ENCODE results near the gene GNG13.
"Not testable (repeated sequence)": the region's sequence is repeated elsewhere in the genome, so short reads cannot be mapped to it uniquely, and the experiment has no call there.

GNG13 gene

GRCh38 chr16:776298-776697, 24.2 kb downstream of the GNG13 start:
- not testable (repeated sequence) for H3K9ac ChIP-seq (ENCODE audit: low read length); H4K8ac ChIP-seq (ENCODE audit: low read depth, low read length); H2AFZ ChIP-seq (ENCODE audit: insufficient read depth, low read length, poor library complexity); H3K4me3 ChIP-seq (ENCODE audit: low read depth, low read length); H3K14ac ChIP-seq (ENCODE audit: low read length); H4K91ac ChIP-seq (ENCODE audit: low read depth, low read length); H3K9me3 ChIP-seq (ENCODE audit: insufficient read depth, low read depth, low read length); H4K12ac ChIP-seq (ENCODE audit: low read depth, low read length); H3K79me1 ChIP-seq (ENCODE audit: low read length); H2BK120ac ChIP-seq (ENCODE audit: insufficient read depth, low read length, poor library complexity); H3K79me2 ChIP-seq (ENCODE audit: control insufficient read depth, insufficient read depth, low read length, poor library complexity); H2BK12ac ChIP-seq (ENCODE audit: low read length); H3K27me3 ChIP-seq (ENCODE audit: insufficient read depth, low read length); H3K4me1 ChIP-seq (ENCODE audit: control insufficient read depth in 1 of 2, insufficient read depth in 2 of 2, low read length in 2 of 2); DNase-seq; H3K18ac ChIP-seq (ENCODE audit: low read length); H2BK5ac ChIP-seq (ENCODE audit: low read depth, low read length, poor library complexity); H3K4me2 ChIP-seq (ENCODE audit: low read length); H3K23ac ChIP-seq (ENCODE audit: low read length); H3K4ac ChIP-seq (ENCODE audit: low read depth, low read length); H3K27ac ChIP-seq (ENCODE audit: low read depth, low read length); H3K36me3 ChIP-seq (ENCODE audit: control insufficient read depth in 1 of 2, insufficient read depth in 2 of 2, low read length in 2 of 2); H2AK5ac ChIP-seq (ENCODE audit: low read length)
- no CpG with 5 or more reads among the region's 10 CpGs for WGBS (ENCODE audit: extremely low coverage, insufficient coverage, insufficient read length)

DNA sequence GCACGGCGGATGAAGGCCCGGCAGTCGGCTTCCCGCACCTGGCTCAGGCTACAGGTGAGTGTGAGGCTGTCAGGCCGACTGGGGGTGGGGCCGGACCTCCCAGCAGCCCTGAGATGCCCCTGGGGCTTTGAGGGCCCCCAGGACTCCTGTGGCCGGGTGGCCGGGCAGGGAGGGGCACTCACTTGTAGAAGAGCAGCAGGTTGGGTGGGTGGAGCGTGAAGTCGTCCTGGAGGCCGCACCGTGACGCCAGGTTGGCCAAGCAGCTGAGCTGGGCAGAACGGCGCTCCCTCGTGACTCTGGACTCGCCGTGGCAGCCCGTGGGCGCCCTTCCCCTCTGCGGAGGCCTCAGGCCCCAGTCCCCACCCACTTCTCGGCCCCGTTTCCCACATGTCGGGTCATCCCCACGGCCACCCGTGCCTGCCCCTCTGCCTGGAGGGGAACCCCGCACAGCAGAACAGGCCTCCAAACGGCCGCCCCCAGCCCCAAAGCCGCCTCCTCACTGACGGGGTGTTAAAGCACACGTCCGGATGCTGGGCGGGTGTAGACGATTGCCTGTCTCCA, 25.2 kb downstream of the GNG13 start:
- no peaks in the 10 kb centered on the region for H3K27me3 ChIP-seq (ENCODE audit: insufficient read depth, low read length)
- no peak overlapping the region for H2AFZ ChIP-seq (ENCODE audit: insufficient read depth, low read length, poor library complexity)
- no peak overlapping the region for H3K27ac ChIP-seq (ENCODE audit: low read depth, low read length)
- H3K4ac ChIP-seq (ENCODE audit: low read depth, low read length) = no peak overlapping the region
- H3K14ac ChIP-seq (ENCODE audit: low read length) = no peak overlapping the region
- no peak overlapping the region for H2AK5ac ChIP-seq (ENCODE audit: low read length)
- H3K23ac ChIP-seq (ENCODE audit: low read length) = no peak overlapping the region
- H3K79me2 ChIP-seq (ENCODE audit: control insufficient read depth, insufficient read depth, low read length, poor library complexity) = no peaks in the 10 kb centered on the region
- no peak overlapping the region for H3K4me3 ChIP-seq (ENCODE audit: low read depth, low read length)
- no peaks in the 10 kb centered on the region for H3K9me3 ChIP-seq (ENCODE audit: insufficient read depth, low read depth, low read length)
- no peak for DNase-seq
- no peak overlapping the region for H3K18ac ChIP-seq (ENCODE audit: low read length)
- no peaks in the 10 kb centered on the region for H3K79me1 ChIP-seq (ENCODE audit: low read length)
- no peak overlapping the region for H3K9ac ChIP-seq (ENCODE audit: low read length)
- H3K36me3 ChIP-seq (ENCODE audit: control insufficient read depth in 1 of 2, insufficient read depth in 2 of 2, low read length in 2 of 2) = no peaks in the 10 kb centered on the region
- no peak overlapping the region for H2BK120ac ChIP-seq (ENCODE audit: insufficient read depth, low read length, poor library complexity)
- H4K12ac ChIP-seq (ENCODE audit: low read depth, low read length) = no peak overlapping the region
- peaks cover 5% of the 10 kb centered on the region in 2 experiments for H3K4me1 ChIP-seq (ENCODE audit: control insufficient read depth in 1 of 2, insufficient read depth in 2 of 2, low read length in 2 of 2)
- no peak overlapping the region for H4K91ac ChIP-seq (ENCODE audit: low read depth, low read length)
- H3K4me2 ChIP-seq (ENCODE audit: low read length) = no peak overlapping the region
- no peak overlapping the region for H2BK12ac ChIP-seq (ENCODE audit: low read length)
- WGBS (ENCODE audit: extremely low coverage, insufficient coverage, insufficient read length) = no CpG with 5 or more reads among the region's 36 CpGs
- H4K8ac ChIP-seq (ENCODE audit: low read depth, low read length) = no peak overlapping the region
- no peak overlapping the region for H2BK5ac ChIP-seq (ENCODE audit: low read depth, low read length, poor library complexity)

DNA sequence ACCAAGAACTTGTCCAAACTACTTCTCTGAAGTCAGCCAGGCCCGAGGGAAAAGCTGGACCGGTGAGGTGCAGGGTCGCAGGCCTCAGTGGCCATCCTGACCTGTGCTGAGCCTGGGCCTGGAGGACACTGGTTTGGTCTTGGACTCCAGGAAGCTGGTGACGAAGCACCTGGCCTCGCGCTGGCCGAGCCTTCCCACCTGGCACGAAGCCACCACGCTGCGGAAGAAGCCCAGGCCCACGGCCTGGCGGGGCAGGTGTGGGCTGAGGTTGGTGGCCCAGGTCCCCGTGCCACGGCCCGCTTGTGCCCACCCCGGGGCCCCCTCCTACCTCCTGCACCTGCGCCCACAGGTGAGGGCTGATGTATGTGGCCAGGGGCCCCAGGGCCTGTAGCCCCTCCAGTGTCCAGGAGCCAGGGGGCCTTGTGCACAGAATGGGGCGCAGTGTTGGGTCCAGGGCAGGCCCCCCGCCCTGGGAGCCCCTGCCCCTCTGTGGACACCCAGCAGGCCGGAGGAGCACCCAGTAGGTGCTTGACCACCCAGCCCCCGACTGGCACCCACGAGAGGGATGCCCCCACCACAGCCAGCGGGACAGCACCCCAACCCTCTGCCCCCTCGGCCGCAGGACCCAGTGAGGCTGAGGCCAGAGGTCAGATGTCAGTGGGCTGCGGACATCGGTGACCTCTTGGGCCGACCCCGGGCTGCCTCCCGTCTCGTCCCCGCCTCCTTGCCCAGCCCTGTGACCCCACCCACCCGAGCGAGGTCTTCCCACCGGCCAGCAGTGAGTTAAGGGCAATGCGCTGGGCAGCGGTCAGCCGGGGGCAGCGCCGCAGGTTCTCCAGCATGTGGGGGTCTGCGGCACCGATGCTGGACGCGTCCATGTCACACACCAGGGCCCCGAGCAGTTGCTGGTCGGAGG, 26.2 kb downstream of the GNG13 start:
- H2BK5ac ChIP-seq (ENCODE audit: low read depth, low read length, poor library complexity) = no peak overlapping the region
- H3K36me3 ChIP-seq (ENCODE audit: control insufficient read depth in 1 of 2, insufficient read depth in 2 of 2, low read length in 2 of 2) = no peaks in the 10 kb centered on the region
- no peak for DNase-seq
- H3K27me3 ChIP-seq (ENCODE audit: insufficient read depth, low read length) = no peaks in the 10 kb centered on the region
- no peak overlapping the region for H3K9ac ChIP-seq (ENCODE audit: low read length)
- H3K4ac ChIP-seq (ENCODE audit: low read depth, low read length) = no peak overlapping the region
- H3K79me1 ChIP-seq (ENCODE audit: low read length) = no peaks in the 10 kb centered on the region
- H3K9me3 ChIP-seq (ENCODE audit: insufficient read depth, low read depth, low read length) = no peaks in the 10 kb centered on the region
- WGBS (ENCODE audit: extremely low coverage, insufficient coverage, insufficient read length) = no CpG with 5 or more reads among the region's 46 CpGs
- H2BK12ac ChIP-seq (ENCODE audit: low read length) = no peak overlapping the region
- H4K91ac ChIP-seq (ENCODE audit: low read depth, low read length) = no peak overlapping the region
- no peak overlapping the region for H3K4me2 ChIP-seq (ENCODE audit: low read length)
- no peak overlapping the region for H3K4me3 ChIP-seq (ENCODE audit: low read depth, low read length)
- H3K23ac ChIP-seq (ENCODE audit: low read length) = no peak overlapping the region
- no peak overlapping the region for H2AFZ ChIP-seq (ENCODE audit: insufficient read depth, low read length, poor library complexity)
- H4K12ac ChIP-seq (ENCODE audit: low read depth, low read length) = no peak overlapping the region
- H3K79me2 ChIP-seq (ENCODE audit: control insufficient read depth, insufficient read depth, low read length, poor library complexity) = no peaks in the 10 kb centered on the region
- no peak overlapping the region for H2AK5ac ChIP-seq (ENCODE audit: low read length)
- H2BK120ac ChIP-seq (ENCODE audit: insufficient read depth, low read length, poor library complexity) = no peak overlapping the region
- H4K8ac ChIP-seq (ENCODE audit: low read depth, low read length) = no peak overlapping the region
- H3K27ac ChIP-seq (ENCODE audit: low read depth, low read length) = no peak overlapping the region
- H3K14ac ChIP-seq (ENCODE audit: low read length) = no peak overlapping the region
- H3K18ac ChIP-seq (ENCODE audit: low read length) = no peak overlapping the region
- H3K4me1 ChIP-seq (ENCODE audit: control insufficient read depth in 1 of 2, insufficient read depth in 2 of 2, low read length in 2 of 2) = peaks cover 5% of the 10 kb centered on the region in 2 experiments

- H3K79me1 ChIP-seq (ENCODE audit: low read length) = no peaks in the 10 kb centered on the region
- no peak overlapping the region for H3K23ac ChIP-seq (ENCODE audit: low read length)
- H2BK12ac ChIP-seq (ENCODE audit: low read length) = no peak overlapping the region
- peaks cover 1 to 2% of the 10 kb centered on the region in 2 experiments for H3K4me1 ChIP-seq (ENCODE audit: control insufficient read depth in 1 of 2, insufficient read depth in 2 of 2, low read length in 2 of 2)
- H3K36me3 ChIP-seq (ENCODE audit: control insufficient read depth in 1 of 2, insufficient read depth in 2 of 2, low read length in 2 of 2) = no peaks in the 10 kb centered on the region
- H3K4me3 ChIP-seq (ENCODE audit: low read depth, low read length) = no peak overlapping the region
- no peaks in the 10 kb centered on the region for H3K27me3 ChIP-seq (ENCODE audit: insufficient read depth, low read length)
- no peak overlapping the region for H4K12ac ChIP-seq (ENCODE audit: low read depth, low read length)
- no peak overlapping the region for H2BK5ac ChIP-seq (ENCODE audit: low read depth, low read length, poor library complexity)
- H3K79me2 ChIP-seq (ENCODE audit: control insufficient read depth, insufficient read depth, low read length, poor library complexity) = no peaks in the 10 kb centered on the region
- no peak overlapping the region for H4K8ac ChIP-seq (ENCODE audit: low read depth, low read length)
- no peak overlapping the region for H3K4me2 ChIP-seq (ENCODE audit: low read length)
- H3K27ac ChIP-seq (ENCODE audit: low read depth, low read length) = no peak overlapping the region
- no peak for DNase-seq
- H3K9ac ChIP-seq (ENCODE audit: low read length) = no peak overlapping the region
- H2AK5ac ChIP-seq (ENCODE audit: low read length) = no peak overlapping the region
- H2AFZ ChIP-seq (ENCODE audit: insufficient read depth, low read length, poor library complexity) = no peak overlapping the region
- no peak overlapping the region for H2BK120ac ChIP-seq (ENCODE audit: insufficient read depth, low read length, poor library complexity)
- H4K91ac ChIP-seq (ENCODE audit: low read depth, low read length) = no peak overlapping the region
- no CpG with 5 or more reads among the region's 18 CpGs for WGBS (ENCODE audit: extremely low coverage, insufficient coverage, insufficient read length)
- no peak overlapping the region for H3K14ac ChIP-seq (ENCODE audit: low read length)
- no peaks in the 10 kb centered on the region for H3K9me3 ChIP-seq (ENCODE audit: insufficient read depth, low read depth, low read length)
- H3K4ac ChIP-seq (ENCODE audit: low read depth, low read length) = no peak overlapping the region
- H3K18ac ChIP-seq (ENCODE audit: low read length) = no peak overlapping the region
These were observed 27.6 kb downstream of the GNG13 start for GRCh38 chr16:772959-773358.

Data from trophoblast cell (in vitro differentiated cells and primary cell).